HEK293 (cell line): Measurements from ENCODE around the gene HS3ST4.

Experiments
- CTCF ChIA-PET: fragments of 350-600 bp; formaldehyde crosslinking; extraction: SDS; loops from one replicate; lab custom pipeline; 2021; ENCODE audit warnings: antibody characterized with exemption; lab: Yijun Ruan, JAX
- POLR2A ChIA-PET: fragments of 300-600 bp; formaldehyde crosslinking; extraction: SDS; loops from one replicate; lab custom pipeline; 2020; ENCODE audit warnings: antibody characterized with exemption, inconsistent platforms; lab: Yijun Ruan, JAX
- H3K27ac ChIP-seq: fragments of 200-500 bp; sonication (Bioruptor generic); 2 replicates; pipeline ENCODE4 v1.5.1; 2014; ENCODE audit warnings: low read depth, low read length, control low read depth, inconsistent platforms; ENCODE audit errors: extremely low read depth
- H3K36me3 ChIP-seq, 2 experiments: fragments of 200-500 bp in 1 of 2; sonication (Bioruptor generic) in 1 of 2; 1 replicate in 1 of 2; 2 replicates in 1 of 2; pipeline ENCODE4 v1.5.1; 2014 to 2017; ENCODE audit warnings: inconsistent platforms in 2 of 2, low read length in 2 of 2; ENCODE audit not compliant: control insufficient read depth in 2 of 2, insufficient read depth in 1 of 2
- H3K4me1 ChIP-seq: fragments of 200-500 bp; sonication (Bioruptor generic); 2 replicates; pipeline ENCODE4 v1.5.1; 2014; ENCODE audit warnings: mild to moderate bottlenecking, low read length, inconsistent platforms; ENCODE audit not compliant: control insufficient read depth, insufficient read depth
- H3K4me3 ChIP-seq: 2 replicates; pipeline ENCODE4 v1.5.1; 2011; ENCODE audit warnings: low read depth, mild to moderate bottlenecking, control low read depth, low read length, moderate library complexity
- H3K9me3 ChIP-seq: fragments of 200-500 bp; sonication (Bioruptor generic); 2 replicates; pipeline ENCODE4 v1.5.1; 2014; ENCODE audit warnings: low read depth, low read length, inconsistent platforms; ENCODE audit not compliant: control insufficient read depth, insufficient read depth
- BCL11B ChIP-seq: fragments of 450-650 bp; formaldehyde crosslinking; IDR thresholded peaks from 2 replicates; pipeline ENCODE4 v1.5.1; 2016; ENCODE audit warnings: low read depth, missing biosample characterization, missing genetic modification characterization
- IKZF3 ChIP-seq: fragments of 450-650 bp; IDR thresholded peaks from 2 replicates; pipeline ENCODE4 v1.5.0; 2018; ENCODE audit warnings: missing biosample characterization, mild to moderate bottlenecking, missing genetic modification characterization, moderate library complexity
- KLF9 ChIP-seq: fragments of 450-650 bp; formaldehyde crosslinking; IDR thresholded peaks from 2 replicates; pipeline ENCODE4 v1.5.1; 2016; ENCODE audit warnings: missing biosample characterization, missing genetic modification characterization, low read depth
- OSR2 ChIP-seq: fragments of 450-650 bp; formaldehyde crosslinking; IDR thresholded peaks from 2 replicates; pipeline ENCODE4 v1.5.1; 2016; ENCODE audit warnings: missing biosample characterization, missing genetic modification characterization
- SALL2 ChIP-seq: fragments of 450-650 bp; formaldehyde crosslinking; IDR thresholded peaks from 2 replicates; pipeline ENCODE4 v1.5.0; 2017; ENCODE audit warnings: missing biosample characterization, mild to moderate bottlenecking, missing genetic modification characterization, borderline replicate concordance
- SP2 ChIP-seq: fragments of 450-650 bp; formaldehyde crosslinking; IDR thresholded peaks from 2 replicates; pipeline ENCODE4 v1.5.1; 2016; ENCODE audit warnings: missing biosample characterization, missing genetic modification characterization
- ZBTB1 ChIP-seq: fragments of 450-650 bp; formaldehyde crosslinking; IDR thresholded peaks from 2 replicates; pipeline ENCODE4 v1.5.1; 2016; ENCODE audit warnings: missing biosample characterization, missing genetic modification characterization
- ZBTB48 ChIP-seq: fragments of 450-650 bp; formaldehyde crosslinking; IDR thresholded peaks from 2 replicates; pipeline ENCODE4 v1.5.1; 2016; ENCODE audit warnings: missing biosample characterization, missing genetic modification characterization
- ZFHX2 ChIP-seq: fragments of 450-650 bp; formaldehyde crosslinking; conservative IDR thresholded peaks from 2 replicates; pipeline ENCODE4 v1.5.1; 2016; ENCODE audit warnings: missing biosample characterization, missing genetic modification characterization
- ZFP41 ChIP-seq: fragments of 450-650 bp; formaldehyde crosslinking; IDR thresholded peaks from 2 replicates; pipeline ENCODE4 v1.5.1; 2016; ENCODE audit warnings: missing biosample characterization, missing genetic modification characterization, borderline replicate concordance
- ZNF114 ChIP-seq: fragments of 450-650 bp; formaldehyde crosslinking; IDR thresholded peaks from 2 replicates; pipeline ENCODE4 v1.5.0; 2017; ENCODE audit warnings: missing biosample characterization, missing genetic modification characterization
- ZNF223 ChIP-seq: fragments of 450-650 bp; formaldehyde crosslinking; IDR thresholded peaks from 2 replicates; pipeline ENCODE4 v1.5.1; 2016; ENCODE audit warnings: missing biosample characterization, missing genetic modification characterization
- ZNF24 ChIP-seq: fragments of 450-650 bp; formaldehyde crosslinking; IDR thresholded peaks from 2 replicates; pipeline ENCODE4 v1.5.1; 2016; ENCODE audit warnings: missing biosample characterization, missing genetic modification characterization
- ZNF473 ChIP-seq: fragments of 450-650 bp; formaldehyde crosslinking; IDR thresholded peaks from 2 replicates; pipeline ENCODE4 v1.5.1; 2017; ENCODE audit warnings: missing biosample characterization, missing genetic modification characterization
- ZNF521 ChIP-seq: fragments of 450-650 bp; formaldehyde crosslinking; IDR thresholded peaks from 2 replicates; pipeline ENCODE4 v1.5.1; 2017; ENCODE audit warnings: missing biosample characterization, mild to moderate bottlenecking, missing genetic modification characterization
- ZNF621 ChIP-seq: fragments of 450-650 bp; formaldehyde crosslinking; IDR thresholded peaks from 2 replicates; pipeline ENCODE4 v1.5.1; 2017; ENCODE audit warnings: missing biosample characterization, missing genetic modification characterization
- ZNF624 ChIP-seq: fragments of 450-650 bp; formaldehyde crosslinking; IDR thresholded peaks from 2 replicates; pipeline ENCODE4 v1.5.1; 2017; ENCODE audit warnings: missing biosample characterization, missing genetic modification characterization
- ZNF626 ChIP-seq: fragments of 450-650 bp; sonication (Bioruptor Pico); formaldehyde crosslinking; IDR thresholded peaks from 2 replicates; pipeline ENCODE4 v1.5.1; 2018; ENCODE audit warnings: missing biosample characterization, missing genetic modification characterization, inconsistent platforms
- ZXDB ChIP-seq: fragments of 450-650 bp; formaldehyde crosslinking; IDR thresholded peaks from 2 replicates; pipeline ENCODE4 v1.5.1; 2016; ENCODE audit warnings: missing biosample characterization, missing genetic modification characterization
- TF ChIP-seq, protein P1 (sequence below): fragments of 450-650 bp; formaldehyde crosslinking; IDR thresholded peaks from 2 replicates; pipeline ENCODE4 v1.5.1; 2016; ENCODE audit warnings: missing biosample characterization, missing genetic modification characterization
- TF ChIP-seq, protein P2 (sequence below): fragments of 450-650 bp; formaldehyde crosslinking; IDR thresholded peaks from 2 replicates; pipeline ENCODE4 v1.5.1; 2016; ENCODE audit warnings: missing biosample characterization, missing genetic modification characterization
- TF ChIP-seq, protein P3 (sequence below): fragments of 450-650 bp; formaldehyde crosslinking; IDR thresholded peaks from 2 replicates; pipeline ENCODE4 v1.5.1; 2016; ENCODE audit warnings: missing biosample characterization, missing genetic modification characterization
- TF ChIP-seq, protein P4 (sequence below): fragments of 450-650 bp; formaldehyde crosslinking; IDR thresholded peaks from 2 replicates; pipeline ENCODE4 v1.5.1; 2017; ENCODE audit warnings: missing biosample characterization, missing genetic modification characterization
- TF ChIP-seq, protein P5 (sequence below): fragments of 450-650 bp; formaldehyde crosslinking; IDR thresholded peaks from 2 replicates; pipeline ENCODE4 v1.5.1; 2016; ENCODE audit warnings: missing biosample characterization, missing genetic modification characterization

Gene HS3ST4

DNA sequence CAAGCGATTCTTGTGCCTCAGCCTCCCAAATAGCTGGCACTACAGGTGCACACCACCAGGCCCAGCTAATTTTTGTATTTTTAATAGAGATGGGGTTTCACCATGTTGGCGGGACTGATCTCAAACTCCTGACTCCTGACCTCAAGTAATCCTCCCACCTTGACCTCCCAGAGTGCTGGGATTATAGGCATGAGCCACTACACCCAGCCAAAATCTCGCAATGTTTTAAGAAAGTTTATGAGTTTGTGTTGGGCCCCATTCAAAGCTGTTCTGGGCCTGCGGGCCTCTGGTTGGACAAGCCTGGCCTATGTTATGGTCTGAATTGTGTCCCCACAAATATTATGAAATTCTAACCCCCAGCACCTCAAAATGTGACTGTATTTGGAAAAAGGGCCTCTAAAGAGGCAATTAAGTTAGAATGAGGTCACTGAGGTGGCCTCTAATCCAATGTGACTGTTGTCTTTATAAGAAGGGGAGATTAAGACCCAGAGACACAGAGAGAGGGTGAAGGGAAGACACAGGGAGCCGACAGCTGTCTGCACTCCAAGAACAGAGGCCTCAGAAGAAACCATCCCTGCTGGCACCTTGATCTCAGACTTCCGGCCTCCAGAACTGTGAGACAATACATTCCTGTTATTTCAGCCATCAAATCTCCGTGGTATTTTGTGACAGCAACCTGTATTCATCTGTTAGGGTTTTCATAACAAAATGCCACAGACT is 469.9 kb downstream of the HS3ST4 start:
- ChIA-PET CTCF (no interaction called here), POLR2A (no interaction called here)
- Histone ChIP-seq H3K4me3 (no peak overlapping the region), H3K4me1 (no peaks in the 10 kb centered on the region), H3K36me3 (no peaks in the 10 kb centered on the region), H3K27ac (no peak overlapping the region), H3K9me3 (no peaks in the 10 kb centered on the region)
- TF ChIP-seq ZNF24 (tag by site-specific recombination) (no peak), IKZF3 (no peak), ZNF624 (no peak), ZBTB1 (tag by site-specific recombination) (no peak), ZXDB (tag by site-specific recombination) (no peak), SP2 (tag by site-specific recombination) (no peak), KLF9 (tag by site-specific recombination) (no peak), ZNF621 (tag by site-specific recombination) (no peak), BCL11B (no peak), ZNF114 (tag by site-specific recombination) (no peak)
- TF ChIP-seq, protein P1, sequence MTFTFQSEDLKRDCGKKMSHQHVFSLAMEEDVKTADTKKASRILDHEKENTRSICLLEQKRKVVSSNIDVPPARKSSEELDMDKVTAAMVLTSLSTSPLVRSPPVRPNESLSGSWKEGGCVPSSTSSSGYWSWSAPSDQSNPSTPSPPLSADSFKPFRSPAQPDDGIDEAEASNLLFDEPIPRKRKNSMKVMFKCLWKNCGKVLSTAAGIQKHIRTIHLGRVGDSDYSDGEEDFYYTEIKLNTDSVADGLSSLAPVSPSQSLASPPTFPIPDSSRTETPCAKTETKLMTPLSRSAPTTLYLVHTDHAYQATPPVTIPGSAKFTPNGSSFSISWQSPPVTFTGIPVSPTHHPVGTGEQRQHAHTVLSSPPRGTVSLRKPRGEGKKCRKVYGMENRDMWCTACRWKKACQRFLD (tag by site-specific recombination) = no peak
- TF ChIP-seq, protein P2, sequence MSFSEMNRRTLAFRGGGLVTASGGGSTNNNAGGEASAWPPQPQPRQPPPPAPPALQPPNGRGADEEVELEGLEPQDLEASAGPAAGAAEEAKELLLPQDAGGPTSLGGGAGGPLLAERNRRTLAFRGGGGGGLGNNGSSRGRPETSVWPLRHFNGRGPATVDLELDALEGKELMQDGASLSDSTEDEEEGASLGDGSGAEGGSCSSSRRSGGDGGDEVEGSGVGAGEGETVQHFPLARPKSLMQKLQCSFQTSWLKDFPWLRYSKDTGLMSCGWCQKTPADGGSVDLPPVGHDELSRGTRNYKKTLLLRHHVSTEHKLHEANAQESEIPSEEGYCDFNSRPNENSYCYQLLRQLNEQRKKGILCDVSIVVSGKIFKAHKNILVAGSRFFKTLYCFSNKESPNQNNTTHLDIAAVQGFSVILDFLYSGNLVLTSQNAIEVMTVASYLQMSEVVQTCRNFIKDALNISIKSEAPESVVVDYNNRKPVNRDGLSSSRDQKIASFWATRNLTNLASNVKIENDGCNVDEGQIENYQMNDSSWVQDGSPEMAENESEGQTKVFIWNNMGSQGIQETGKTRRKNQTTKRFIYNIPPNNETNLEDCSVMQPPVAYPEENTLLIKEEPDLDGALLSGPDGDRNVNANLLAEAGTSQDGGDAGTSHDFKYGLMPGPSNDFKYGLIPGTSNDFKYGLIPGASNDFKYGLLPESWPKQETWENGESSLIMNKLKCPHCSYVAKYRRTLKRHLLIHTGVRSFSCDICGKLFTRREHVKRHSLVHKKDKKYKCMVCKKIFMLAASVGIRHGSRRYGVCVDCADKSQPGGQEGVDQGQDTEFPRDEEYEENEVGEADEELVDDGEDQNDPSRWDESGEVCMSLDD (tag by site-specific recombination) = no peak
- TF ChIP-seq, protein P3, sequence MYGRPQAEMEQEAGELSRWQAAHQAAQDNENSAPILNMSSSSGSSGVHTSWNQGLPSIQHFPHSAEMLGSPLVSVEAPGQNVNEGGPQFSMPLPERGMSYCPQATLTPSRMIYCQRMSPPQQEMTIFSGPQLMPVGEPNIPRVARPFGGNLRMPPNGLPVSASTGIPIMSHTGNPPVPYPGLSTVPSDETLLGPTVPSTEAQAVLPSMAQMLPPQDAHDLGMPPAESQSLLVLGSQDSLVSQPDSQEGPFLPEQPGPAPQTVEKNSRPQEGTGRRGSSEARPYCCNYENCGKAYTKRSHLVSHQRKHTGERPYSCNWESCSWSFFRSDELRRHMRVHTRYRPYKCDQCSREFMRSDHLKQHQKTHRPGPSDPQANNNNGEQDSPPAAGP (tag by site-specific recombination) = no peak

DNA sequence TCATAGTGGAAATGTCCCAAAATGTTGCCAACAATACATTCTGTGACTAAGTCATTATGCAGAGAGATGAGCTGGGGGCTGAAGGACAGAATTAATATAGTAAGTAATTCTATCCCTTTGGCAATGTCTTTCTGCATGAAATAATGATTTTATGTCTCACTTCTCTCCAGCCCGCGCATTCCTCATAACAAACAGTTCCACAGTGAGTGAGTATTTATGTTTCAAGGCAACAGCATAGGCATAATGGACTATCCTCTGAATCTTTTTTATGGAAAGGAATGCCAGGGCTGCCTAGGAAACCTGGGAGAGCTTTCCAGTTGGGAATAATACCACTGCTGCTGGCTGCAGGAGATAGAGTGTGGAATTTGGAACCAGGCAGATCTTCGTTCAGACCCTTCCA is 477.7 kb downstream of the HS3ST4 start:
- no peak for TF ChIP-seq ZFHX2 (tag by site-specific recombination)
- TF ChIP-seq, protein P4, sequence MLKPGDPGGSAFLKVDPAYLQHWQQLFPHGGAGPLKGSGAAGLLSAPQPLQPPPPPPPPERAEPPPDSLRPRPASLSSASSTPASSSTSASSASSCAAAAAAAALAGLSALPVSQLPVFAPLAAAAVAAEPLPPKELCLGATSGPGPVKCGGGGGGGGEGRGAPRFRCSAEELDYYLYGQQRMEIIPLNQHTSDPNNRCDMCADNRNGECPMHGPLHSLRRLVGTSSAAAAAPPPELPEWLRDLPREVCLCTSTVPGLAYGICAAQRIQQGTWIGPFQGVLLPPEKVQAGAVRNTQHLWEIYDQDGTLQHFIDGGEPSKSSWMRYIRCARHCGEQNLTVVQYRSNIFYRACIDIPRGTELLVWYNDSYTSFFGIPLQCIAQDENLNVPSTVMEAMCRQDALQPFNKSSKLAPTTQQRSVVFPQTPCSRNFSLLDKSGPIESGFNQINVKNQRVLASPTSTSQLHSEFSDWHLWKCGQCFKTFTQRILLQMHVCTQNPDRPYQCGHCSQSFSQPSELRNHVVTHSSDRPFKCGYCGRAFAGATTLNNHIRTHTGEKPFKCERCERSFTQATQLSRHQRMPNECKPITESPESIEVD (tag by site-specific recombination) = no peak
- no peak for TF ChIP-seq OSR2 (tag by site-specific recombination)
- TF ChIP-seq ZNF626 (tag by site-specific recombination) = no peak
- TF ChIP-seq SALL2 (tag by site-specific recombination) = no peak
- TF ChIP-seq ZNF223 (tag by site-specific recombination) = no peak
- TF ChIP-seq ZBTB48 (tag by site-specific recombination) = no peak
- TF ChIP-seq ZNF521 = no peak
- TF ChIP-seq, protein P5, sequence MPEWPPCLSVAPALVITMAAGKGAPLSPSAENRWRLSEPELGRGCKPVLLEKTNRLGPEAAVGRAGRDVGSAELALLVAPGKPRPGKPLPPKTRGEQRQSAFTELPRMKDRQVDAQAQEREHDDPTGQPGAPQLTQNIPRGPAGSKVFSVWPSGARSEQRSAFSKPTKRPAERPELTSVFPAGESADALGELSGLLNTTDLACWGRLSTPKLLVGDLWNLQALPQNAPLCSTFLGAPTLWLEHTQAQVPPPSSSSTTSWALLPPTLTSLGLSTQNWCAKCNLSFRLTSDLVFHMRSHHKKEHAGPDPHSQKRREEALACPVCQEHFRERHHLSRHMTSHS (tag by site-specific recombination) = no peak
- TF ChIP-seq ZNF473 (tag by site-specific recombination) = no peak
- TF ChIP-seq SP2 (tag by site-specific recombination) = no peak
- no peak for TF ChIP-seq ZFP41
- POLR2A ChIA-PET = no interaction called here
- Histone ChIP-seq H3K27ac (no peak overlapping the region), H3K4me1 (no peaks in the 10 kb centered on the region), H3K36me3 (no peaks in the 10 kb centered on the region), H3K4me3 (no peak overlapping the region), H3K9me3 (no peaks in the 10 kb centered on the region)
- CTCF ChIA-PET = no interaction called here
